GM19324 (cell line): Measurements from ENCODE around the gene PLEKHM3.
A peak's percentile ranks its signal among the peaks of the same experiment; 100 is the strongest.

ENCODE experiments used
- ATAC-seq: cut with Tn5 transposase; IDR thresholded peaks from one replicate; pipeline ENCODE4 v1.9.1; 2021; ENCODE audit warnings: mild to moderate bottlenecking, moderate library complexity; ENCODE audit not compliant: unreplicated experiment, low FRiP score

Gene PLEKHM3, protein sequence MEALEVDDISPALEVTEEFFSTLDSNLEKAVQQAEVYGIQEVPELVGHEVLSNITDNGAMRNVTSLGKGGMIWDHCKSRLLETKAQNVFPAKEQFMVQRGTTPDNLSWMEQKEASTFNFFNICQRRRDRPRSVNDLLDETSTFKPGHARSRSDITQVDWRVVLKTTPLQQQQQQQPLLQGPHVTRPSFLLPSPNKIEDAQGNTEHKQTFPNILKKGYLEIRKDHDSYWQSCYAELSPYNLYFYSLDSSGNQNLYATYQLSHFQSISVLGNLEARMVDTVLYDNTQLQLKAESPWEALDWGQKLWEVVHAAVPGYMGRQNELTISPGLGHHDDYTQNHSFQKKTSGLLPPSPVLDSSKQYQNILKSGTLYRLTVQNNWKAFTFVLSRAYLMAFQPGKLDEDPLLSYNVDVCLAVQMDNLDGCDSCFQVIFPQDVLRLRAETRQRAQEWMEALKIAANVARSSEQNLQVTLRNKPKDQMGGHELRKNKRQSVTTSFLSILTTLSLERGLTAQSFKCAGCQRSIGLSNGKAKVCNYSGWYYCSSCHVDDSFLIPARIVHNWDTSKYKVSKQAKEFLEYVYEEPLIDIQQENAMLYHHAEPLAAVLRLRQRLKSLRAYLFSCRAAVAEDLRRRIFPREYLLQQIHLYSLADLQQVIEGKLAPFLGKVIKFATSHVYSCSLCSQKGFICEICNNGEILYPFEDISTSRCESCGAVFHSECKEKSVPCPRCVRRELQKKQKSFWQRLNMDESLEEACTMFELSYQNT

DNA sequence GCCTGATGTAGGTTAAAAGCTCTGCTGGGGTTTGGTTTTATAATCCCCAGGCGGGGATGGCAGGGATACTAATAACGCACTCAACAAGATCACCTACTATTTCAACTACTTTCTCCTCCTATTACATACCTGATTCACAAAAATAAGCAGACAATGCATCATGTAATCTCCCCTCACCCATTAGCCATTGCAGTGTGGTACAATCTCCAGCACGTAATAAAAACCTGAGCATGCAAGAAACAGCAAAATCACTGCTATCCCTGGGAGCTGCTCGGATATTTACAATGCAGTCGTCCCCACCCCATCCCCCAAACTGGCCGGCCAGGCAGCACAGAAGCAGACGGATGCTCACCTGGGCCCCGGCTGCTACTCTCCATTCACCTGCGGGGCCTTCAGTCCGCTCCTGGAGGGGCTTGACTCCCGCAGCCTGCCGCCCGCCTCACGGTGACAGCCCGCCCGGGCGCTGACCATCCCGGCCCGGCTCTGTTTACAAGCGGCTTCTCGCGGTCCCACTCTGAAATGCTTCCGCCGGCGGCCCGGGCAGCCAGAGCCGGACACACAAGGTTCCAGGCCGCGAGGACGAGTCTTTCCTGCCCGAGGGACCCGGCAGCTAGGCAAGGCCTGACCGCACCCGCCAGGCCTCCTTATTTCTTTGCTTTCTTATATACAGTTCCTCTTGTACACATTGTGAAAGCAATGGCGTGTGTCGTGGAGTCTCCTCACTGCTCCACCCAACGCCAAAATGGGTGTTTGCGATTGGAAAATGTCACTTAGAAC is at the start of gene PLEKHM3:
Gene PLEKHM3 (minus strand): TSS at position 491 of the 777 bp plus-strand sequence. CDS start 23,888 bp downstream, outside the sequence.
- ATAC-seq, result peak; percentile 93

DNA sequence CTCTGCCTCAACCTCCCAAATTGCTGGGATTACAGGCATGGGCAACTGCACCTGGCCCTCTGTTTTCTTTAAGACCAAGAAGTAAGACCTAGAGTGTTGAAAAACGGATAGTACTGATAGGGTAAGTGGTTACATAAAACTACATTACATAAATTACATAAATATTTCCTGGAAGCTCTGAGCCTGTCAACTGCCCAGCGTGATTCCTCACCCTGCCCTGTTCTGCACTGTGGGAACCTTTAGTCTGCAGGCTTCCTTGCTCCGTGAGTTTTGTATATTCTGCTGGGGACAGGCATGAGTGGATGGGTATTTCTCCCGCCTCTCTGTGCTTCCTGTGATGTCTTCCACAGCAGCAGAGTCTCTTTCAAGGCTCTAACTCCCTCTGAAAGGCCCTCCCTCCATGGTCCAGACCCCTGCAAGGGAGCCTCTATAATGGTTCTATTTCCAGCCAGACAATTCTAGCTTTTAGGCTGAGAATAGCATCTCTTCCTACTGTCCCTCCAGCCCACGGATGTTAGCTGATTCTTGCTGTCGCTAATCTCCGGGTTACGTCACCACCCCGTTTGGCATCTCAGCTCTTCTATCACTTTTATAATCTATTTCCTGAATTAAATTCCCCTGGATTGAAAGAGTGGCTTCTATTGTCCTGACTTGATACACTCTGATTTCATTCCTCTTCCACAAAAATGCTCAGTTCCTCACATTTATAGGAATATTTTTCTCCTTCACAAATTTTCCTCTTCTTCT is 49.5 kb upstream of the PLEKHM3 start:
- no peak for ATAC-seq

DNA sequence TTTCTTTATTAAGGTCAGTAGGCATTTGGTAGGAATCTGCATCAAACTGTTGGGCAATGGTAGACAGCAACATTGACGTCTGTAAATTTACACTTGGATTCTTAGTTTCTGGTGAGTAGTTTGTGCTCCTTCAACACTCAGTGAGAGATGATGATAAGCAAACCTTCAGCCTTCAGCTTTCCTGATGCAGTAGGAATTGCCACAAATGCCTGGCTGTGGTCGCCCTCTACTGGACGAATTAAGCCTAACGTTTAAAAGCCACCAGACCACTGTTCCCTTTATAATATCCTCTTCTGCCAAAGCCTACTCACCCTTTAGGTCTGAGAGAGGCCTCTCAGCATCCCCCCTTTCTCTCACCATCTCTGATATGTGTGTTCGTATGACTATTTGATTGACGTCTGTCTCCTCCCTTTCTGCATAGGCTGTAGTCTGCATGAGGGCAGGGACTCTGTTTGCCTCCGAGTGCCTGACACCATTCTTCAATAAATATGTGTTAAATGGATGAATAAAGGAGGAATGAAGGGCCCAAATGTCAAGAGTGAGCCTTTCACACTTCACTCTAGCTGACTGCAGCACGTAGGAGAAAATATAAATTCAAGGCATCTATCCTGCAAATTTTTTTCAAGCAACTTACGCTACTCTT is 47.0 kb upstream of the PLEKHM3 start:
- peak; percentile 70 for ATAC-seq

DNA sequence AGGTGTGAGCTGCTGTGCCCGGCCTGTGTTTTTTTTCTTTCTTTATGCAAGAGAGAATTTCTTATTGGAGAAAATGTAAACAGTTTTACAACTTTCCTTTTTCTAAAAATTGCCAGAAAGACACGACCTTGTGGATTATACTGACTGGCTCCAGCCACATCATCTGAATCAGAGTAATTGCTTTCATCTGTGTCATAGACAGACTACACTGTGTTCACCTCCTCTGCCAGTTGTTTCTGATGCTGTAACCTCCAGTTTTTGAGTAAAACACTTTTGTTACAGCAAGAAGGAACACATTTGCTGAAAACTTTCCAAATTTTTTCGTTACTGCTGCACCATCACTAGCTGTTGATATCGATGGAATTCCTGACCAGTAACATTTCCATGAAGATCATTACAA is 43.9 kb upstream of the PLEKHM3 start:
- ATAC-seq, result no peak

DNA sequence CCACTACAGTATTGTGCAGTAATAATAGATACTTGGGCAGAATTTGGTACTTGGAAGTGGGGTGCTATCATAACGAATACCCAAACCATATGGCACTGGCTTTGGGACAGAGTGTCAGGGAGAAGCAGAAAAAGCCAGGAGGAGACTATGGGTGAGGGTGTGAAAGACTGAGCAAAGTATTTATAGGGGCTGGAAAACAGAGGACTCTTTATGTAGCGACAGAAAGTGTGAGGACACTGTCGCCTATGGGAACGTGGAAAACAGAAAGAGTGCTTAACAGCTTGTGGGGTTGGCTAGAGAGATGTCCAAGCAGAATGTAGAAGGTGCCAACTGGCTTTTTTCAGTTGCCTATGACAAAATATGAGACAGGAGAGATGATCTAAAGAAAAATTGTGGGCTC is 40.7 kb upstream of the PLEKHM3 start:
- no peak for ATAC-seq

DNA sequence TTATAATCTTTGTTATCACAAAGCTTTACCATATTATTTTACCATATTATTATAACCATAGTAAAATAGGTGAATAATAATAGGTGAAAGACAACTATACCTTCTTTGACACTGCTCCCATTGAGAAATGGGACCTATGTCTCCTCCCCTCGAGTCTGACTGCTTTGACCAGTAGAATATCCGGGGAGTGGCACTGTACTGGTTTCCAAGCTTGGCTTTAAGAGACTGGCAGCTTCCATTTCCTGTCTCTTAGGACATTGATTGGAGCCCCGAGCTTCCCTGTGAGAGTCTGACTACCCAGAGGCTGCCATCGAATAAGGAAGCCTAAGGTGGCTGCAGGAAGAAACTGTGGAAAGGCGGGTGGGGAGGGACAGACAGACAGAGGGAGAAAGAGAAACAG is 40.1 kb upstream of the PLEKHM3 start:
- no peak for ATAC-seq

DNA sequence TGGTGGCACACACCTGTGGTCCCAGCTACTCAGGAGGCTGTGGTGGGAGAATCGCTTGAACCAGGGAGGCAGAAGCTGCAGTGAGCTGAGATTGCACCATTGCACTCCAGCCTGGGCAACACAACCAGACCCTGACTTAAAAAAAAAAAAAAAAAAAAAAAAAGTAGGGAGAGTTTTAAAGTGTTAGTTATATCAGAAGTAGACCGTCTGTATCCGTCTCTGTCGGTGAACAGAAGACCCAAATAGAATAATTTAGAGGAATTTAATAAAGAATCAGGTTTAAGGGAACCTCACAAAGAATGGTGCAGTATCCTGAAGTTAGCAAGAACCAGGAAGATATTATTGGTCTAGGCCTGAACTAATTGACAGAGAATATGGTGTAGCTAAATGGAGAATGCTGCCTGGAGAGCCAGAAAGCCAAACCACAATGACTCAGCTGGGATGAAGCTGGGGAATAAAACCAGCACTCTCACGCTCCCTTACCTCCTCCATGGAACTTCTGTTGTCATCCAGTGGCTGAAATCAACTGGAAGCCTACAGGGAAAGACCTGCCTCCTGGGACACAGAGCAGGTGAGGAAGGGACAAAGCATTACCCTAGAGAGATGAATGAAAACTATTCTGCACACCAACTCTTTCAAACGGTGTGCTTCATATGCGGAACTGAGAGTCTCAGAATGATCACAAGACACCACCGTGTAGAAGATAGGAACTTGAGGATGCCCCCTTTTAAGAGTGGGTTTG is 39.1 kb upstream of the PLEKHM3 start:
- ATAC-seq, result peak; percentile 83

DNA sequence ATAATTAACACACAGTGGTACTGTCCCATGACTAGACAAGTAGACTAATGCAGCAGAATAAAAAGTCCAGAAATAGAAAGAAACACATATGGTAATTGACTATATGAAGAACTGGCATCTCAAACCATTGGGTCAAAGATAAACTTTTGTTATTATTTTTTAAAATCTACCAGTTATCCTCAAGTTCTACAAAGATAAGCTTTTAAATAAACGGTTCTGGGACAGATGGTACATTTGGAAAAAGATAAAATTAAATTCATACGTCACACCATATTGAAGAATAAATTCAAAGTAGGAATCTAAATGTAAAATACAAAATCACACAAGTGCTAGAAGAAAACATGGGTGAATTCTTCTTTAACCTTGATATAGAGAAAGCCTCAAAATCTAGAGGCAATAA is 37.6 kb upstream of the PLEKHM3 start:
- no peak for ATAC-seq

DNA sequence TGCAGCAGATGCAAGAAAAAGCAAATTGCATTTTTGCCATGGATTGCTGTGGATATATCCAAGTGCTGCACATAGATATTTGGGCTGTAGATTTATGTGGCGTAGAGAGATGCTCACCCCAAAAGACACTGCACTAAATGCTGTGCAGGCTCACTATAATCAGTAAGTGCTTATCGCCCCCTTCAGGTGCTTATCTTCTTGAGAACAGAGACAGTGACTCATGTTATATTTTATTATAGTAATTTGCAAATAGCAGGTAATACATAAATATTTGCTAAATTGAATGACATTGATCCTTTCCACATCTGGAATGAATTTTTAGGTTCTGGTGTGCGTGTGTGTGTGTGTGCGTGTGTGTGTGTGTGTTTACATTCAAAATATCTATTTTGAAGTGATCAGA is 36.8 kb upstream of the PLEKHM3 start:
- no peak for ATAC-seq

DNA sequence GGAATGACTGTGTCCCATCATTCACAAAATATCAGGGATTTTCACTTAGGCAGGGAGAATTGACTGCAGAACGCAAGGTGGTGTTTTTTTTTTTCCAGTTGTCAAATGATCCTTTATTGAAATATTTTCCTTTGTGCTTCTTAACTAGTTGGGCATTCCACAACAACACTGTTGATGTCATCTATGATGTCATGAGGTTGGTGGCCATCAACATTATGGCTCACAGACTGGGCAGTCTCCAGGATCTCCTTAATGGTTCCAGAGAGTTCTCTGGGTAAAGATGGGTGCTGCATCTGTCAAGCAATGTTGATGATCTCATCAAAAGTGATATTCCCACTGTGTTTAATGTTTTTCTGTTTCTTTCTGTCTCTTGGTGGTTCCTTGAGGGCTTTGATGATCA is 31.8 kb upstream of the PLEKHM3 start:
- ATAC-seq, result no peak

DNA sequence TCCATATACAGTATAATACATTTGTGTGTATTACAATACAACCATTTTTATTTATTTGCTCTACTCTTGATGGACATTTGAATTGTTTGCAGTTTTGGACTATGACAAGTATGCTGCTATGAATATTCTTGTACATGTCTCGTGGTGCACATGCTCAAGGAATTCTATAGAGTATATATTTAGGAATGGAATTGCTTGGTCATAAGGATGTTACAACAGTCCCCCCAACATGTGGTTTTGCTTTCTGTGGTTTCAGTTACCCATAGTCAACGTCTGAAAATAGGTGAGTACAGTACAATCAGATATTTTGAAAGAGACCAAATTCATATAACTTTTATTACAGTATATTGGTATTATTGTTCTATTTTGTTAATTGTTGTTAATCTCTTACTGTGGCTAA is 24.1 kb upstream of the PLEKHM3 start:
- no peak for ATAC-seq

DNA sequence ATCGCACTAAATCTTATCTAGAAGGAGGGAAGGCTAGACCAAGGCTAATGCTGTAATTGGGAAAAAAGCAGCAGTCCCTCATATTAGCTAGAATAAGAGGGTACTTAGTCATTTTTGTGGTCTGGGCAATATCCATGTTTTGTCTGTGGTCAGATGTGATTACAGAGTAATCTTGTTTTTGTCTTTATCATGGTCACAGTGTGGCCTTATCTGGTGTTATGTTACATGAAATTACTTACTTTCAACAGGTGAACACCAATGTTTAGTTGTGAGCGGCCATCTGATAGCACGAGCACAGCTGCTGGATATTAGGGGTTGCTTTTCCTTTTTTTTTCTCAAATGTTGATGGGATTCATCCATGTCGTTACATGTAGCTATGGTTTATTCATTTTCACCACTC is 23.7 kb upstream of the PLEKHM3 start:
- ATAC-seq, result no peak

DNA sequence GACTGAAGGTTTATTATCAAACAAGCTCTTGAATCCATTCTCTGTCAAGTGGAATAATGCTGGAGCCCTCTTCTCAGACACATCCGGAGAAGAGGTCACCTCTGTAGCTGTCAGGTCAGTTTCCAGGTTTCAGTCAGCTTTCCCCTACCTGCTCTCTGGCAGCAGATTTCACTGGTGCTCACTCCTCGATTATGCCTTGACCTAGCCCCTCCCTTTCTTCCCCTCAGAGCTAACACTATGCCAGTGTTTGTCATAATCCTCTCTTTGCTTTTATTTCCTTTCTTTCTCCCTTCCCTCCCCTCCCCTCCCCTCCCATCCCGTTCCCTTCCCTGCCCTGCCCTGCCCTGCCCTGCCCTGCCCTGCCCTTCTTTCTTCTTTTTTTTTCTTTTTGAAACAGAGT is 22.5 kb upstream of the PLEKHM3 start:
- no peak for ATAC-seq

DNA sequence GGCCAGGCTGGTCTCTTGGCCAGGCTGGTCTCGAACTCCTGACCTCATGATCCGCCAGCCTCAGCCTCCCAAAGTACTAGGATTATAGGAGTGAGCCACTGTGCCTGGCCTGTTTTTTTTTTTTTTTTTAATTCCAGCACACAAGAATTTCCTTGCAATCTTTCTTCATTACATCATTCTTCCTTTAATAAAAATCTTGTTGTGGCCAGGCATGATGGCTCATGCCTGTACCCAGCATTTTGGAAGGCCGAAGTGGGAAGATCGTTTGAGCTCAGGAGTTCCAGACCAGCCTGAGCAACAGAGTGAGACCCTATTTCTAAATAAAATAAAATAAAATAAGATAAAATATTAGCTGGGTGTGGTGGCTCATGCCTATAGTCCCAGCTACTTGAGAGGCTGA is 21.4 kb upstream of the PLEKHM3 start:
- no peak for ATAC-seq

DNA sequence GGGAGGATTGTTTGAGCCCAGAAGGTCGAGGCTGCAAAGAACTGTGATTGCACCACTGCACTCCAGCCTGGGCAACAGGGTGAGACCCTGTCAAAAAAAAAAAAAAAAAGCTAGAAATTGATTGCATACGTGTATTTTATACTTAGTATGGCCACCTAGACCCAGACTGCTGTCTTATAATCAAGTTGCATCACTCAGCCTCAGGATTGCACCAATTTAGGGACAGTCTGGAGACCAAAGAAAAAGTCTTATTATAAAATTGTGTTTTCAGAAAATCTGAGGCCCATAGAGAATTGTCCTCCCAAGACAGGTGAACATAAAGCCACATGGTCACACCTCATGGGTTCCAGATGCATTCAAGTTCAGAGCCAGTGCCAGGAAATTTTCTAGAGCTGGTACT is 17.1 kb upstream of the PLEKHM3 start:
- no peak for ATAC-seq

DNA sequence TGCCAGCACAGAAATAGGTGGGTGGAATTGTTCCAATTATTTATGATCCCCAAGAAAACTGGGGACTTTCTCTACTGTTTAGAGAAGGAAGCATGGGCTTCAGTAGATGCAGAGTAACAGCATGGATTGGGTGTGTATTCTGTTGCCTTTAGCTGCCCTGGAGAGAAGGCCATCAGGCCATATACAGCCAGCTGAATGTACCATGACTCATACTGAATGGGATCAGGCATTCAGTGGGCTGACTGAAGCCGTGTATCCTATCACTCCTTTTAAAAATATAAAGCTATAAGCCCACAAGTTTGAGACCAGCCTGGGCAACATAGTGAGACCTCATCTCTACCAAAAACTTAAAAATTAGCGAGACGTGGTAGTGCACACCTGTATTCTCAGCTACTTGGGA is 16.7 kb upstream of the PLEKHM3 start:
- ATAC-seq, result no peak

DNA sequence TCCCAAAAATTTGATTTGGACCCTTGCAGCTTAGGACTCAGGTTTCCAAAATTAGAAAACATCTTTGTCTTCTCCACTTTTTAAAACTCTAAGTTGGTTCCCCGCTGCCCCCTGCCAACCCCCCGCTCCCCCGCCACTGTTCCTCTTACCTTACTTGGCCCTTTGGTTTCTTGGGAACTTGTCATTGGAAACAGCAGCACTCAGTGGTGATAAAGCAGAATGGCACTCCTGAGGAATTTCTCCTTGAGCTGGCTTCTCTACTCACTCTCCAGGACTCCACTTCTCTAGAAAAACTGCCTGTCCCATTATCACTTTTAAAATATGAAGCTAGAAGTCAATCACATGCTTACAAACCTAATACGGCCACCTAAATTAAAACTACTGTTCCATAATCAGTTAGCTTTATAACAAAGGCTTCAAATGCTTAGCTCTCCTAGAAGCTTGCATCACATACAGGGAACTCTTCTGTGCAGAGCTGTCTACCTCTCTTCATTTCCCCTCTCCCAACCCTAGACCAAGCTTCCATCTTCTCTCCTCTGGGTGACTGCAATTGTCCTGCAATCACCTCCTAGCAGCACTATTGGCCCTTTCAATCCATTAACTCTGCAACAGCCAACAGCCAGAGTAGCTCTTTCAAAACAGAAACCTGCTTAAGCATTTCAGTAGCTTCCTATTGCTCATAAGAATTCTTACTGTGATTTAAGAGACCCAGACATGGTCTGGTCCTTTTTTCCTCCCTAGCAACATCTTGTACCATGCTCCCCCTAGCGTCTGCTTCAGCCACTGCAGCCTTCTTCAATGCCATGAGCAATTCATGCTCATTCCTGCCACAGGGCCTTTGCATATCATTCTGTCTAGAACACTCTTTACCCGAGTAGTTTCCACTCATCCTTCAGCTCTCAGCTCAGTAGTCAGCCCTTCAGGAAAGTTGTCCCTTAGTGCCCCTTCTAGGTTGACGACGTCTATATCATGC is 15.2 kb upstream of the PLEKHM3 start:
- ATAC-seq, result peak; percentile 80
